Testis (tissue), 2 donors: Measurements from ENCODE around the gene RASA1.

Experiments
- POLR2A ChIP-seq: fragments of 450-650 bp; IDR thresholded peaks from one replicate; pipeline ENCODE4 v1.6.1; 2017; ENCODE audit warnings: antibody characterized with exemption, mild to moderate bottlenecking, moderate library complexity
- TF ChIP-seq, protein P1 (sequence below), 3 experiments: fragments of 450-650 bp in 2 of 3; fragments of 200-600 bp in 1 of 3; sonication (generic) in 1 of 3; IDR thresholded peaks; one replicate each; pipeline ENCODE4 v1.5.1; 2016 to 2019; ENCODE audit warnings: antibody characterized with exemption in 3 of 3, mild to moderate bottlenecking in 2 of 3, moderate library complexity in 1 of 3

DNA sequence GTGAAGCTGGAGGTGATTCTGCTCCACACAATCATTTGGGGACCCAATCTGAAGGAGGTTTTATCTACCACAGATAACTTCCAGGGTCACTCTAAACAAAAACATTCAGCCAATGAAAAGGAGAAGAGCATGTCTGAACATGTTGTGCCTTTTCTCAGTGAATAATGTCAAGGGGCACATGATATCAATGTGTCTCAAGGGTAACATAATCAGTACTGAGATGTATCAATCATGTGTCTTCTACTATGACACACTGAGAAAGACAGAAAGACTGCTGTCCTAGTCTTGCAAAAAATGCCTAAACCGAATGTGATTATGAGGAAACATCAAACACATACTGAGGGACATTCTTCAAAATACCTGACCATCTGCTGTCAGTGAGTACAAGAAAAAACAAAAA, 25.4 kb upstream of the RASA1 start:
- TF ChIP-seq POLR2A: no peak
- TF ChIP-seq, protein P1, sequence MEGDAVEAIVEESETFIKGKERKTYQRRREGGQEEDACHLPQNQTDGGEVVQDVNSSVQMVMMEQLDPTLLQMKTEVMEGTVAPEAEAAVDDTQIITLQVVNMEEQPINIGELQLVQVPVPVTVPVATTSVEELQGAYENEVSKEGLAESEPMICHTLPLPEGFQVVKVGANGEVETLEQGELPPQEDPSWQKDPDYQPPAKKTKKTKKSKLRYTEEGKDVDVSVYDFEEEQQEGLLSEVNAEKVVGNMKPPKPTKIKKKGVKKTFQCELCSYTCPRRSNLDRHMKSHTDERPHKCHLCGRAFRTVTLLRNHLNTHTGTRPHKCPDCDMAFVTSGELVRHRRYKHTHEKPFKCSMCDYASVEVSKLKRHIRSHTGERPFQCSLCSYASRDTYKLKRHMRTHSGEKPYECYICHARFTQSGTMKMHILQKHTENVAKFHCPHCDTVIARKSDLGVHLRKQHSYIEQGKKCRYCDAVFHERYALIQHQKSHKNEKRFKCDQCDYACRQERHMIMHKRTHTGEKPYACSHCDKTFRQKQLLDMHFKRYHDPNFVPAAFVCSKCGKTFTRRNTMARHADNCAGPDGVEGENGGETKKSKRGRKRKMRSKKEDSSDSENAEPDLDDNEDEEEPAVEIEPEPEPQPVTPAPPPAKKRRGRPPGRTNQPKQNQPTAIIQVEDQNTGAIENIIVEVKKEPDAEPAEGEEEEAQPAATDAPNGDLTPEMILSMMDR (IDR thresholded peaks at IDR 0.05): no peak
